Endothelial cell of umbilical vein (primary cell): ENCODE data around the gene PRCD. TPM values are rescaled to one million over a fixed set of nuclear protein-coding genes. Genes with fewer than 3 reads are reported as not detected.

ENCODE experiments used
- BruUV-seq: library from RNA; stranded (reverse); fragments of 400-500 nt; replicated peaks from 2 replicates; lab custom pipeline; 2021; lab: Mats Ljungman, UMichigan
- CTCF ChIA-PET: fragments of 300-600, 350-600 bp; sonication (Branson Sonifier 250); formaldehyde crosslinking; loops from one replicate; lab custom pipeline; 2021; ENCODE audit warnings: antibody characterized with exemption, inconsistent platforms; lab: Charles Lee
- POLR2A ChIA-PET: fragments of 300-600, 350-600 bp; sonication (Branson Sonifier 250); formaldehyde crosslinking; loops from one replicate; lab custom pipeline; 2021; ENCODE audit warnings: antibody characterized with exemption, inconsistent platforms; lab: Charles Lee
- DNase-seq: peaks from one replicate; pipeline ENCODE4 v3.0.0-alpha.2; 2011; ENCODE audit warnings: low read depth, low spot score
- FAIRE-seq: peaks from 2 replicates; lab custom pipeline; 2011; peaks lifted over from hg19 to GRCh38; lab: Jason Lieb, UNC
- H2AFZ ChIP-seq: 2 replicates; pipeline ENCODE4 v1.6.0; 2012; ENCODE audit warnings: low read depth, low read length, control low read depth, inconsistent platforms
- H3K27ac ChIP-seq: 2 replicates; pipeline ENCODE4 v1.5.1; 2011; ENCODE audit warnings: low read depth, mild to moderate bottlenecking, control low read depth, low read length, moderate library complexity; ENCODE audit not compliant: insufficient read depth
- H3K27me3 ChIP-seq, 2 experiments: 2 replicates each; pipeline versions ENCODE4 v1.6.0 to v1.6.1; 2011; ENCODE audit warnings: low read length in 2 of 2, mixed read lengths in 1 of 2; ENCODE audit not compliant: control insufficient read depth in 2 of 2, insufficient read depth in 2 of 2
- H3K36me3 ChIP-seq, 2 experiments: 2 replicates in 1 of 2; 3 replicates in 1 of 2; pipeline ENCODE4 v1.5.1; 2011; ENCODE audit warnings: low read length in 2 of 2, mild to moderate bottlenecking in 1 of 2, moderate library complexity in 1 of 2; ENCODE audit not compliant: control insufficient read depth in 2 of 2, insufficient read depth in 2 of 2; ENCODE audit errors: extremely low read depth in 1 of 2
- H3K4me1 ChIP-seq: 3 replicates; pipeline ENCODE4 v1.5.1; 2011; ENCODE audit warnings: mild to moderate bottlenecking, low read length; ENCODE audit not compliant: control insufficient read depth, insufficient read depth; ENCODE audit errors: extremely low read depth
- H3K4me2 ChIP-seq: 2 replicates; pipeline ENCODE4 v1.6.1; 2011; ENCODE audit warnings: low read length, control low read depth, mixed read lengths; ENCODE audit not compliant: insufficient read depth
- H3K4me3 ChIP-seq, 3 experiments: fragments of 200-600 bp in 1 of 3; sonication (generic), shearing (Covaris generic) in 1 of 3; replicated peaks in 1 of 3; 2 replicates each; pipeline ENCODE4 v1.5.1; 2011 to 2016; ENCODE audit warnings: control low read depth in 3 of 3, low read length in 3 of 3, mild to moderate bottlenecking in 2 of 3, inconsistent platforms in 1 of 3, low read depth in 1 of 3, moderate library complexity in 1 of 3; ENCODE audit not compliant: insufficient read depth in 1 of 3
- H3K79me2 ChIP-seq: 2 replicates; pipeline ENCODE4 v1.6.0; 2012; ENCODE audit warnings: low read length, inconsistent platforms; ENCODE audit not compliant: control insufficient read depth, insufficient read depth
- H3K9ac ChIP-seq: replicated peaks from 2 replicates; pipeline ENCODE3; 2011; ENCODE audit warnings: low read length, control low read depth; ENCODE audit not compliant: insufficient read depth; ENCODE audit errors: extremely low read depth
- H3K9me1 ChIP-seq: replicated peaks from 3 replicates; pipeline ENCODE4 v1.6.0; 2011; ENCODE audit warnings: mild to moderate bottlenecking, low read length; ENCODE audit not compliant: control insufficient read depth, insufficient read depth; ENCODE audit errors: extremely low read depth
- H3K9me3 ChIP-seq: replicated peaks from 2 replicates; pipeline ENCODE4 v1.5.1; 2012; ENCODE audit warnings: low read length, inconsistent platforms; ENCODE audit not compliant: control insufficient read depth, insufficient read depth
- H4K20me1 ChIP-seq: replicated peaks from 2 replicates; pipeline ENCODE3; 2011; ENCODE audit warnings: mild to moderate bottlenecking, low read length; ENCODE audit not compliant: control insufficient read depth, insufficient read depth; ENCODE audit errors: extremely low read depth
- CTCF ChIP-seq, 2 donors: IDR thresholded peaks; 1 replicate in 1 of 2; 2 replicates in 1 of 2; pipeline ENCODE4 v1.5.1; 2011; ENCODE audit warnings: low read length in 2 of 2, mild to moderate bottlenecking in 2 of 2, moderate library complexity in 2 of 2, control low read depth in 1 of 2, inconsistent platforms in 1 of 2, low read depth in 1 of 2; ENCODE audit not compliant: insufficient read depth in 1 of 2; ENCODE audit errors: extremely low read depth in 1 of 2
- EZH2 ChIP-seq: IDR thresholded peaks from 2 replicates; pipeline ENCODE4 v1.6.1; 2012; ENCODE audit warnings: borderline replicate concordance, low read depth, mild to moderate bottlenecking, moderate library complexity, low read length, inconsistent platforms; ENCODE audit not compliant: severe bottlenecking
- FOS ChIP-seq: IDR thresholded peaks from 2 replicates; pipeline ENCODE4 v1.6.1; 2011; ENCODE audit warnings: mild to moderate bottlenecking, low read length, moderate library complexity, borderline replicate concordance; ENCODE audit not compliant: insufficient read depth
- GATA2 ChIP-seq: IDR thresholded peaks from 2 replicates; pipeline ENCODE4 v1.7.0; 2011; ENCODE audit warnings: low read depth, mild to moderate bottlenecking, moderate library complexity, mixed read lengths, low read length; ENCODE audit not compliant: insufficient read length, insufficient read depth
- JUN ChIP-seq: IDR thresholded peaks from 2 replicates; pipeline ENCODE4 v1.6.1; 2011; ENCODE audit warnings: borderline replicate concordance, low read depth; ENCODE audit not compliant: insufficient read length, insufficient read depth
- MAX ChIP-seq: IDR thresholded peaks from 2 replicates; pipeline ENCODE4 v1.6.1; 2011; ENCODE audit not compliant: insufficient read depth, insufficient read length
- MYC ChIP-seq: IDR thresholded peaks from one replicate; pipeline ENCODE4 v1.6.1; 2011; ENCODE audit warnings: mild to moderate bottlenecking, low read depth, low read length
- POLR2A ChIP-seq: IDR thresholded peaks from 2 replicates; pipeline ENCODE4 v1.6.1; 2012; ENCODE audit warnings: low read depth, mild to moderate bottlenecking, control low read depth, low read length
- POLR2AphosphoS5 ChIP-seq: IDR thresholded peaks from 2 replicates; pipeline ENCODE4 v1.6.1; 2012; ENCODE audit warnings: low read depth, mild to moderate bottlenecking, control low read depth, low read length, moderate library complexity; ENCODE audit not compliant: insufficient read depth
- dilution Hi-C: fragments of 300-500 bp; cut with MboI; formaldehyde crosslinking; loops from one replicate; pipeline ENCODE4 v1.15.0; 2019; ENCODE audit warnings: low sequenced_read_pairs; ENCODE audit not compliant: extremely low pct_ligation_motif_present
- intact Hi-C: fragments of 100-400 bp; cut with micrococcal nuclease; formaldehyde crosslinking; loops from one replicate; pipeline ENCODE4 v1.10.0; 2022
- polyA plus RNA-seq, 4 experiments: library from polyadenylated mRNA; depleted of rRNA in 3 of 4; stranded (reverse) in 3 of 4; unstranded in 1 of 4; fragments of >200 nt; gene quantifications; 2 replicates each; pipeline versions ENCODE4 v1.2.1 to v1.2.3, GENCODE V29; 2011 to 2012; ENCODE audit warnings: missing spikeins in 1 of 4
- total RNA-seq: library from RNA; stranded (reverse); gene quantifications from 2 replicates; pipeline ENCODE4 v1.2.3, GENCODE V29; 2021

The PRCD gene
- total and polyA plus RNA-seq, 2 donors (not counting 3 experiments of a cell fraction or from before 2014, with no cell fraction given), result not detected

GRCh38 chr17:76512366-76513305, 27.2 kb upstream of the PRCD start:
- DNase-seq (no peak), FAIRE-seq (no peak)
- dilution Hi-C loops (no loop called here), intact Hi-C loops (no loop called here)
- Histone ChIP-seq H3K27ac (no peak overlapping the region), H3K27me3 (peaks cover 0 to 3% of the 10 kb centered on the region in 2 experiments), H3K4me3 (no peak overlapping the region), H3K4me1 (no peaks in the 10 kb centered on the region), H3K9ac (no peak overlapping the region), H4K20me1 (no peaks in the 10 kb centered on the region), H3K9me3 (no peaks in the 10 kb centered on the region), H2AFZ (no peak overlapping the region), H3K36me3 (no peaks in the 10 kb centered on the region), H3K4me2 (no peak overlapping the region), H3K79me2 (no peaks in the 10 kb centered on the region), H3K9me1 (no peaks in the 10 kb centered on the region)
- CTCF ChIA-PET, result interaction anchor here (0.8 to 2.6 kb wide), 9 partner anchors 10 to 111 kb away, joined by 3 to 13 read pairs (median 5); partner anchors contain the start of gene ST6GALNAC2
- TF ChIP-seq EZH2, result no peak
- no peak for TF ChIP-seq JUN
- TF ChIP-seq POLR2A, result no peak
- no peak for TF ChIP-seq MAX
- POLR2A ChIA-PET, result no interaction called here
- BruUV-seq, result no TSS peak

GRCh38 chr17:76513306-76513692, 26.5 kb upstream of the PRCD start:
- dilution Hi-C loops (no loop called here), intact Hi-C loops (no loop called here)
- H2AFZ ChIP-seq, result no peak overlapping the region
- DNase-seq (no peak), FAIRE-seq (no peak)
- no peak for TF ChIP-seq POLR2A
- TF ChIP-seq POLR2AphosphoS5, result no peak
- no peak for TF ChIP-seq GATA2
- no peak for TF ChIP-seq CTCF (IDR thresholded peaks at IDR 0.05; ENCODE audit: extremely low read depth in 1 of 2, insufficient read depth in 1 of 2, low read depth in 1 of 2, low read length in 2 of 2)
- TF ChIP-seq EZH2, result no peak
- no peak for TF ChIP-seq MYC
- TF ChIP-seq FOS, result no peak
- TF ChIP-seq MAX, result no peak
- TF ChIP-seq JUN, result no peak
- ChIA-PET POLR2A (no interaction called here), CTCF (interaction anchor here (0.8 to 2.6 kb wide), 5 partner anchors 10 to 105 kb away, joined by 3 to 13 read pairs (median 5); no protein-coding TSS in a partner anchor)
- no peak overlapping the region for H3K4me2 ChIP-seq
- no peaks in the 10 kb centered on the region for H3K4me1 ChIP-seq
- no peaks in the 10 kb centered on the region for H3K79me2 ChIP-seq
- H3K4me3 ChIP-seq, result no peak overlapping the region
- no peaks in the 10 kb centered on the region for H3K9me3 ChIP-seq
- no peaks in the 10 kb centered on the region for H3K9me1 ChIP-seq
- H4K20me1 ChIP-seq, result no peaks in the 10 kb centered on the region
- peaks cover 0 to 2% of the 10 kb centered on the region in 2 experiments for H3K27me3 ChIP-seq
- H3K27ac ChIP-seq, result no peak overlapping the region
- no peak overlapping the region for H3K9ac ChIP-seq
- no TSS peak for BruUV-seq
- H3K36me3 ChIP-seq, result no peaks in the 10 kb centered on the region
